ENCODE measurements around the gene SH2D3C.

DNA sequence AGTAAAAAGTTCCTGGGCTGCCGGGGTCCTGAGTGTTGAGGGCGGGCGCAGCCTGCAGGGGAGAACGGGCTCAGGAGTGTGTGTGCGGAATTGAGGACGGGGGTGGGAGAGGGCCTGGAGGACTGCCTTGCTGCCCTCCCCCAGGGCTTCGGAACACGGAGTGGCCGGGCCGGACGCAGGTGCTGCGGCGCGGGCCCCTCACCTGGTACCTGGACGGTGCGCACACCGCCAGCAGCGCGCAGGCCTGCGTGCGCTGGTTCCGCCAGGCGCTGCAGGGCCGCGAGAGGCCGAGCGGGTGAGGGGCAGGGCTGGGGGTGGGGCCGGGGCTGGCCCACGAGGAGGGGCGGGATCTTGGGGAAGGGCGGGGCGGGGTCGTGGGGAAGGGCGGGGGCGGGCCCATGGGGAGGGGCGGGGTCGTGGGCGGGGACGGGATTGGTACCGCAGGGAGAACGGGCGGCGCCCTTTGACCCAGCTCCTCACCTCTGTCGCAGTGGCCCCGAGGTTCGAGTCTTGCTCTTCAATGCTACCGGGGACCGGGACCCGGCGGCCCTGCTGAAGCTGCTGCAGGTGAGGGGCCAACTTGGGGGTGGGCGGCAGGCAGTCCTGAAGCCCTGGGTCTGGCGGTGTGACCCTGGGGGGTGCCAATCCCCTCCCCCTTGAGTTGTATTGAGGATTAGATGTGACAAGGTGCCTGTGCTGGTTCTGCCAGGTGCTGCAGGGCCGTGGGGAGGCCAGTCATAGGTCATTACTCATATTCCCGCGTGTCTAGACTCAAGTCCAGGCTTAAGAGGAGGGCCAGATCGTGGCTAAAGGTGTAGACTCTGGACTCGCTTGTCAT lies 31.3 kb upstream of the SH2D3C start:
- TF ChIP-seq POLR2AphosphoS5 (IDR thresholded peaks at IDR 0.05; ENCODE audit: low read depth, low read length), result peak; percentile 47; the same call in 1 of the 2 replicates
- TF ChIP-seq E2F6 (IDR thresholded peaks at IDR 0.05), result no peak
- no peak for TF ChIP-seq MAX (IDR thresholded peaks at IDR 0.05)
- no peak for TF ChIP-seq SAP30 (IDR thresholded peaks at IDR 0.05; ENCODE audit: insufficient read depth, insufficient replicate concordance, low read length)
- no peak for TF ChIP-seq ZNF274 (IDR thresholded peaks at IDR 0.05; ENCODE audit: borderline replicate concordance, extremely low read depth, low read length)
- TF ChIP-seq YY1 (IDR thresholded peaks at IDR 0.05; ENCODE audit: low read depth, low read length), result no peak
- TF ChIP-seq, protein P1, sequence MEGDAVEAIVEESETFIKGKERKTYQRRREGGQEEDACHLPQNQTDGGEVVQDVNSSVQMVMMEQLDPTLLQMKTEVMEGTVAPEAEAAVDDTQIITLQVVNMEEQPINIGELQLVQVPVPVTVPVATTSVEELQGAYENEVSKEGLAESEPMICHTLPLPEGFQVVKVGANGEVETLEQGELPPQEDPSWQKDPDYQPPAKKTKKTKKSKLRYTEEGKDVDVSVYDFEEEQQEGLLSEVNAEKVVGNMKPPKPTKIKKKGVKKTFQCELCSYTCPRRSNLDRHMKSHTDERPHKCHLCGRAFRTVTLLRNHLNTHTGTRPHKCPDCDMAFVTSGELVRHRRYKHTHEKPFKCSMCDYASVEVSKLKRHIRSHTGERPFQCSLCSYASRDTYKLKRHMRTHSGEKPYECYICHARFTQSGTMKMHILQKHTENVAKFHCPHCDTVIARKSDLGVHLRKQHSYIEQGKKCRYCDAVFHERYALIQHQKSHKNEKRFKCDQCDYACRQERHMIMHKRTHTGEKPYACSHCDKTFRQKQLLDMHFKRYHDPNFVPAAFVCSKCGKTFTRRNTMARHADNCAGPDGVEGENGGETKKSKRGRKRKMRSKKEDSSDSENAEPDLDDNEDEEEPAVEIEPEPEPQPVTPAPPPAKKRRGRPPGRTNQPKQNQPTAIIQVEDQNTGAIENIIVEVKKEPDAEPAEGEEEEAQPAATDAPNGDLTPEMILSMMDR (IDR thresholded peaks at IDR 0.05; ENCODE audit: control extremely low read depth in 1 of 3, insufficient read depth in 1 of 3, low read depth in 1 of 3, low read length in 3 of 3), result 0 out of 4 replicates have a peak, but pooled peaks of 1 of the 3 experiments have one; percentile 2
- no peak for TF ChIP-seq TEAD4 (IDR thresholded peaks at IDR 0.05; ENCODE audit: low read depth, low read length)
- TF ChIP-seq, protein P2, sequence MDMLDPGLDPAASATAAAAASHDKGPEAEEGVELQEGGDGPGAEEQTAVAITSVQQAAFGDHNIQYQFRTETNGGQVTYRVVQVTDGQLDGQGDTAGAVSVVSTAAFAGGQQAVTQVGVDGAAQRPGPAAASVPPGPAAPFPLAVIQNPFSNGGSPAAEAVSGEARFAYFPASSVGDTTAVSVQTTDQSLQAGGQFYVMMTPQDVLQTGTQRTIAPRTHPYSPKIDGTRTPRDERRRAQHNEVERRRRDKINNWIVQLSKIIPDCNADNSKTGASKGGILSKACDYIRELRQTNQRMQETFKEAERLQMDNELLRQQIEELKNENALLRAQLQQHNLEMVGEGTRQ (IDR thresholded peaks at IDR 0.05; ENCODE audit: low read length), result no peak
- 0 out of 2 replicates have a peak, but pooled peaks have one; percentile 18 for TF ChIP-seq GABPA (IDR thresholded peaks at IDR 0.05; ENCODE audit: borderline replicate concordance, insufficient read depth, low read length)
